Measurements from ENCODE around the gene NPAS2.

DNA sequence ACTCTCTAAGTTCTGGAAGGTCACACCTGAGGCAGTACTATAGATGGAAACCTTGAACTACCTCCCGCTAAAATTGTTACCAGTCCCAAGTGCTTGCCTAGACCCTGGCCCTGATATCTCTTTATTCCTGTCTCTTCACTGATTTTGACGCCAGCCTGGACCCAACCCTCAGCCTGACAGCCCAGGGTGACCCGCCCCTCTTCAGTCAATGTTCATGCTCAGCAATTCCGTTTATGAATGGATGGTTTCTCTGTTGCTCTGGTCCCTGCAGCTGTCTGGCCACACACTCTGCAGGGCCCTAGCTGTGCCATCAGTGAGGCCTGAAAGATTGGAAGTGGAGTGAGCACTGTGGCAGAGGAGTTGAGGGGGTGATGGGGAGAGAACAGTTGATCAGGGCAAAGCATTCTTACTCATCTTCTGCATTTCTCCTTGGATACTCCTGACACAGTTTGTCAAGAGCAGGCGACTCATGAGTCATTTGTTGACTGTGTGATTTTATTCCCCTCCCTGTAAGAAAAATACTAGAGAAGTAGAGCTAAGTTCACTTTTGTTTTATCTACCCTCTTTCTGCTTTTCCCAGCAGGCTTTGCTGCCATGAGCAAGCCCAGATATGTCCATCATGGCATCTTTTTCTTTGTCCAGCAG, 46.0 kb downstream of the NPAS2 start:
- TF ChIP-seq, protein P1, sequence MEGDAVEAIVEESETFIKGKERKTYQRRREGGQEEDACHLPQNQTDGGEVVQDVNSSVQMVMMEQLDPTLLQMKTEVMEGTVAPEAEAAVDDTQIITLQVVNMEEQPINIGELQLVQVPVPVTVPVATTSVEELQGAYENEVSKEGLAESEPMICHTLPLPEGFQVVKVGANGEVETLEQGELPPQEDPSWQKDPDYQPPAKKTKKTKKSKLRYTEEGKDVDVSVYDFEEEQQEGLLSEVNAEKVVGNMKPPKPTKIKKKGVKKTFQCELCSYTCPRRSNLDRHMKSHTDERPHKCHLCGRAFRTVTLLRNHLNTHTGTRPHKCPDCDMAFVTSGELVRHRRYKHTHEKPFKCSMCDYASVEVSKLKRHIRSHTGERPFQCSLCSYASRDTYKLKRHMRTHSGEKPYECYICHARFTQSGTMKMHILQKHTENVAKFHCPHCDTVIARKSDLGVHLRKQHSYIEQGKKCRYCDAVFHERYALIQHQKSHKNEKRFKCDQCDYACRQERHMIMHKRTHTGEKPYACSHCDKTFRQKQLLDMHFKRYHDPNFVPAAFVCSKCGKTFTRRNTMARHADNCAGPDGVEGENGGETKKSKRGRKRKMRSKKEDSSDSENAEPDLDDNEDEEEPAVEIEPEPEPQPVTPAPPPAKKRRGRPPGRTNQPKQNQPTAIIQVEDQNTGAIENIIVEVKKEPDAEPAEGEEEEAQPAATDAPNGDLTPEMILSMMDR (IDR thresholded peaks at IDR 0.05): no peak
- no peak for TF ChIP-seq POLR2A (IDR thresholded peaks at IDR 0.05)
- no peak for TF ChIP-seq EP300 (IDR thresholded peaks at IDR 0.05)

Data from tibial nerve (tissue), 4 donors.